ENCODE data around the gene DLG3. TPM values are rescaled to one million over a fixed set of nuclear protein-coding genes. Genes with fewer than 3 reads are reported as not detected.
A peak's percentile ranks its signal among the peaks of the same experiment; 100 is the strongest.

Gene DLG3
- total and polyA plus RNA-seq, 4 donors, result 27.3 to 50.1 (median 44.2) TPM

DNA sequence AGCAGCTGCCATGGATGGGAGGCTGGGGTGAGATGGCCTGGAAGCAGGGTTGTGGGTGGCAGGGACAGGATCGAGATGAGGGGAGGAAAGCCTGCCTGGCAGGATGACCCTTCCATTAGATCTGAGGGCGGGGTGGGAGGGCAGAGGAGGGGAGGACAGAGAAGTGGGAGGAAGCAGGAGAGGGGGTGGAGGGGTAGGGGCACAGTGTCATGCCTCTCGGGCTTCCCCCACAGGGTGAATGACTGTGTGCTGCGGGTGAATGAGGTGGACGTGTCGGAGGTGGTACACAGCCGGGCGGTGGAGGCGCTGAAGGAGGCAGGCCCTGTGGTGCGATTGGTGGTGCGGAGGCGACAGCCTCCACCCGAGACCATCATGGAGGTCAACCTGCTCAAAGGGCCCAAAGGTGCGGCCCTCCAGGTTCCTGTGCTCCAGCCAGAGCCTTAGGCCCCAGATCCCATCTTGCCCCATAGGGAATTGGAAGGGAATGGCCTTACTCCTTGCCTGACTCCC lies 4.9 kb downstream of the DLG3 start:
- Histone ChIP-seq H3K9me3 (ENCODE audit: control insufficient read depth, insufficient read depth, low read length) (no peaks in the 10 kb centered on the region), H3K4me1 (ENCODE audit: control insufficient read depth, insufficient read depth, low read length) (peaks cover 24% of the 10 kb centered on the region), H3K27ac (ENCODE audit: low read depth, low read length) (no peak overlapping the region), H3K36me3 (ENCODE audit: control insufficient read depth, insufficient read depth, low read length) (peaks cover 20% of the 10 kb centered on the region), H3K27me3 (ENCODE audit: control insufficient read depth, insufficient read depth, low read length) (peaks cover 3% of the 10 kb centered on the region), H3K4me3 (ENCODE audit: low read depth, low read length) (no peak overlapping the region)
- DNase-seq (ENCODE audit: low read depth in 4 of 6, low spot score in 6 of 6), result no peak
- 86% methylated on average over 14 of the region's 14 CpGs for WGBS (ENCODE audit: insufficient coverage)

GRCh38 chrX:70452143-70452733 lies 7.6 kb downstream of the DLG3 start:
- H3K27me3 ChIP-seq (ENCODE audit: control insufficient read depth, insufficient read depth, low read length), result no peaks in the 10 kb centered on the region
- H3K36me3 ChIP-seq (ENCODE audit: control insufficient read depth, insufficient read depth, low read length), result peaks cover 33% of the 10 kb centered on the region
- H3K9me3 ChIP-seq (ENCODE audit: control insufficient read depth, insufficient read depth, low read length), result no peaks in the 10 kb centered on the region
- DNase-seq (ENCODE audit: low read depth in 4 of 6, low spot score in 6 of 6), result peak in 2 of 6 donors; percentile 28 to 76
- WGBS (ENCODE audit: insufficient coverage), result 27% methylated on average over 39 of the region's 39 CpGs
- peak overlapping the region; percentile 47 for H3K4me3 ChIP-seq (ENCODE audit: low read depth, low read length)
- H3K27ac ChIP-seq (ENCODE audit: low read depth, low read length), result no peak overlapping the region
- peaks cover 24% of the 10 kb centered on the region for H3K4me1 ChIP-seq (ENCODE audit: control insufficient read depth, insufficient read depth, low read length)

DNA sequence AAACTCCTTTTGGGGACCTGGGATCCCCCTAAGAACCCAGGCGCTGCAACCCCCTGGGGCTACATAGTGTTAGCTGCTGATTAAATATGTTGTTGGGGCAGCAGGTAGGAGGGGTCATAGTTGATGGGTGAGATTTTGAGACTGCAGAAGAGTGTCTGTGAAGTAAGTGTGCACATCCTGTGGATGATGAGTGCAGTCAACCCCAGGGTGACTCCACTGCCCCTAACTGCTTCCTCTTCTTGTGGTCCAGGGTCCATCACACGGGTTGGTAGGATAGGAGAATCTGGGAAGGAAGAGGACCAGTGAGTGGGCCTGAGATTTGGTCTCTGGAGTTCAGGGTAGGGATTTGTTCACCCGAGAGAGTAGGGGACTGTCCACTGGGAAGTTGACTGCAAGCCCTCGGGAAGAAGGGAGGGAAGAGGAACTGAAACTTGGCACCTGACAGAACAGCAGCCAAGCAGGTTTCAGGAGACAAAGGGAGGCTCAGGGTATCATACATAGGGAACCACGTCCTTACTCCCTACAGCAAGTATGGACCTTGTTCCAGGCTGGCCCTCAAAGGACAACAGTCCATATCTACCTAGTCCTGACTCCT lies 8.5 kb downstream of the DLG3 start:
- H3K36me3 ChIP-seq (ENCODE audit: control insufficient read depth, insufficient read depth, low read length), result peaks cover 33% of the 10 kb centered on the region
- H3K4me1 ChIP-seq (ENCODE audit: control insufficient read depth, insufficient read depth, low read length), result peaks cover 18% of the 10 kb centered on the region

DNA sequence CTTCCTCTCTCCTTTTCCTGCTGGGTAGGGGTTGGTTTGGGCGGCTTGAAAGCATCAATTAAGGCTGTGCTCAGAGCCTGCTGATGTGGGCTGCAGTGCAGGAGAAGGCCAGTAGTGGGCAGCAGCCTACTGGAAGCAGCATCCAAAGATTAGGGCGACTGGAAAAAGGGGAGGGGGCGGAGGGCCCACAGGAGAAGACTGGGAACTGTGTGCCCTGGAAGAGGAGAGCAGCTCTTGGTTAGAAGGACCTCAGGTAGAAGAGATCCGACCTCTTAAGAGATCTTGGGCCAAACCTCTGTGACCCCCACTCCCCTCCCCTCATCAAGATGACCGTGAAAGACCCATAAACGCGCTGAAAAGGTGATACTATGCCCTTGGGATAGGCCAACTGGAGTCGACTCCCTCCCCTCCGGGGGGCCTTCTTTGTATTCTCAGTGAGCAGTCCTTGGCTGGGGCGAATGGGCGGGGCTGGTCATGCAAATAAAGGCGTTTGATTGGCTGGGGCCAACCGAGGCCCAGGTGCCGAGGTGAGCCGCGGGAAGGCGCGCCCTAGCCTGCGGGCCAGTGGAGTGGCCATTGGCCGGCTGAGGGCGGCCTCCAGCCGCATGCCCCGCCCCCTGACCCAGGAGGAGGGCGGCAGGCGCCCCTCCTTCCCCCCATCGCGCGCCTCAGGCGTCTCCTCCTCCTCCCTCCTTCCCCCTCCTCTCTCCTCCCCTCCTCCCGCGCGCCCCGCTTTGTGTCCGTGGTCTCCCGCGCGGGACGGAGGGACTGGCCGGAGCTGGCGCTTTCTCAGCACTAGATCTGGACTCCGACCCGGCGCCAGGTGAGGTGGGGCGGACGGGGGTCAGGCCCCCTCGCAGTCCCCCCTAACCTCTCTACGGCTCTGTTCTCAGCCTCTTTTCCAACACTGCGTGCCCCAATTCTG lies 10.1 kb downstream of the DLG3 start:
- Histone ChIP-seq H3K4me1 (ENCODE audit: control insufficient read depth, insufficient read depth, low read length) (peaks cover 18% of the 10 kb centered on the region), H3K36me3 (ENCODE audit: control insufficient read depth, insufficient read depth, low read length) (peaks cover 27% of the 10 kb centered on the region), H3K27ac (ENCODE audit: low read depth, low read length) (peak overlapping the region; percentile 57), H3K4me3 (ENCODE audit: low read depth, low read length) (peak overlapping the region; percentile 50), H3K9me3 (ENCODE audit: control insufficient read depth, insufficient read depth, low read length) (no peaks in the 10 kb centered on the region), H3K27me3 (ENCODE audit: control insufficient read depth, insufficient read depth, low read length) (no peaks in the 10 kb centered on the region)
- peak in 3 of 6 donors; percentile 43 to 90 (median 88) for DNase-seq (ENCODE audit: low read depth in 4 of 6, low spot score in 6 of 6)
- WGBS (ENCODE audit: insufficient coverage), result 19% methylated on average over 48 of the region's 48 CpGs

More for the DNA sequence above, 8.5 kb downstream of the DLG3 start:
- WGBS (ENCODE audit: insufficient coverage), result 51% methylated on average over 5 of the region's 5 CpGs
- DNase-seq (ENCODE audit: low read depth in 4 of 6, low spot score in 6 of 6), result no peak
- no peak overlapping the region for H3K27ac ChIP-seq (ENCODE audit: low read depth, low read length)
- H3K9me3 ChIP-seq (ENCODE audit: control insufficient read depth, insufficient read depth, low read length), result no peaks in the 10 kb centered on the region
- no peaks in the 10 kb centered on the region for H3K27me3 ChIP-seq (ENCODE audit: control insufficient read depth, insufficient read depth, low read length)
- H3K4me3 ChIP-seq (ENCODE audit: low read depth, low read length), result no peak overlapping the region

- WGBS (ENCODE audit: insufficient coverage), result 22% methylated on average over 18 of the region's 32 CpGs
- H3K27me3 ChIP-seq (ENCODE audit: control insufficient read depth, insufficient read depth, low read length), result no peaks in the 10 kb centered on the region
- H3K4me1 ChIP-seq (ENCODE audit: control insufficient read depth, insufficient read depth, low read length), result peaks cover 18% of the 10 kb centered on the region
- peak overlapping the region; percentile 57 for H3K27ac ChIP-seq (ENCODE audit: low read depth, low read length)
- no peak for DNase-seq (ENCODE audit: low read depth in 4 of 6, low spot score in 6 of 6)
- no peaks in the 10 kb centered on the region for H3K9me3 ChIP-seq (ENCODE audit: control insufficient read depth, insufficient read depth, low read length)
- H3K36me3 ChIP-seq (ENCODE audit: control insufficient read depth, insufficient read depth, low read length), result peaks cover 23% of the 10 kb centered on the region
- peak overlapping the region; percentile 50 for H3K4me3 ChIP-seq (ENCODE audit: low read depth, low read length)
These were observed 10.9 kb downstream of the DLG3 start for GRCh38 chrX:70455366-70456202.

DNA sequence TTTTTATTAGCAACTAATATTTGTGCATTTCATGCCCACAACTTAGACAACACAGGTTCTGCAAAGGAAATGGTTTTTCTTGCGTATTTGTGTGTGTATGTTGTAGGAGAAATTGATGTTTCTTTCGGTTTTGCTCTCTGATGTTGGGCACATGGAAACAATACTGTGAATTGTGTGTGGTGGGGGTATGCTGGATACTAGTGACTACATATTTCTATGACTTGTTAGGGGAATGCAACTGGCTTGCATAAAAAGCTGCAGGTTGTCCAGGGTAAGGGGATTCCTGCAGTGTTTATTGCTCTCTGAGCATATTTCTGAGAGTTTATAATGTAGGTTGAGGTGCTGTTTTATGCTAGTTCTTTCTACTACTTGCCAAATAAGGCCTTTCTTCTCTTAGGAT lies 11.6 kb downstream of the DLG3 start:
- peaks cover 18% of the 10 kb centered on the region for H3K4me1 ChIP-seq (ENCODE audit: control insufficient read depth, insufficient read depth, low read length)
- H3K27ac ChIP-seq (ENCODE audit: low read depth, low read length), result no peak overlapping the region
- peaks cover 23% of the 10 kb centered on the region for H3K36me3 ChIP-seq (ENCODE audit: control insufficient read depth, insufficient read depth, low read length)
- no peak for DNase-seq (ENCODE audit: low read depth in 4 of 6, low spot score in 6 of 6)
- no peak overlapping the region for H3K4me3 ChIP-seq (ENCODE audit: low read depth, low read length)
- no peaks in the 10 kb centered on the region for H3K27me3 ChIP-seq (ENCODE audit: control insufficient read depth, insufficient read depth, low read length)
- no peaks in the 10 kb centered on the region for H3K9me3 ChIP-seq (ENCODE audit: control insufficient read depth, insufficient read depth, low read length)
- 60% methylated on average over 1 of the region's 2 CpGs for WGBS (ENCODE audit: insufficient coverage)

DNA sequence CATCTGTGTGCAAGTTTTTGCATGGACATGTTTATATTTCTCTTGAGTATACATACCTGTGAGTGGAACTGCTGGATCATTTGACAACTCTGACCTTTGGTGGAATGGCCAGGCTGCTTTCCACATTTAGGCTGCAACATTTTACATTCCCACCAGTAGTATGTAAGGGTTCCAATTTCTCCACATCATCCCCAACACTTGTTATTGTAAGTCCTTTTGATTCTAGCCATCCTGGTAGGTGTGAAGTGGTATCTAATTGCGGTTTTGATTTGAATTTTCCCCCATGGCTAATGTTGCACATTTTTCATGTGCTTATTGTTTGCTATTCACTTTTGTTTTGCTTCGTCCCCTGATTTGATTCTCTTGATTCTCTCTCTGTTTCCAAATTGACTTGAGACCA lies 16.4 kb downstream of the DLG3 start:
- no peak overlapping the region for H3K27ac ChIP-seq (ENCODE audit: low read depth, low read length)
- no peaks in the 10 kb centered on the region for H3K4me1 ChIP-seq (ENCODE audit: control insufficient read depth, insufficient read depth, low read length)
- H3K4me3 ChIP-seq (ENCODE audit: low read depth, low read length), result no peak overlapping the region
- H3K9me3 ChIP-seq (ENCODE audit: control insufficient read depth, insufficient read depth, low read length), result no peaks in the 10 kb centered on the region
- 80% methylated on average over 1 of the region's 2 CpGs for WGBS (ENCODE audit: insufficient coverage)
- no peaks in the 10 kb centered on the region for H3K36me3 ChIP-seq (ENCODE audit: control insufficient read depth, insufficient read depth, low read length)
- no peaks in the 10 kb centered on the region for H3K27me3 ChIP-seq (ENCODE audit: control insufficient read depth, insufficient read depth, low read length)
- no peak for DNase-seq (ENCODE audit: low read depth in 4 of 6, low spot score in 6 of 6)

- Histone ChIP-seq H3K27me3 (ENCODE audit: control insufficient read depth, insufficient read depth, low read length) (no peaks in the 10 kb centered on the region), H3K4me1 (ENCODE audit: control insufficient read depth, insufficient read depth, low read length) (no peaks in the 10 kb centered on the region), H3K9me3 (ENCODE audit: control insufficient read depth, insufficient read depth, low read length) (no peaks in the 10 kb centered on the region), H3K4me3 (ENCODE audit: low read depth, low read length) (no peak overlapping the region), H3K27ac (ENCODE audit: low read depth, low read length) (no peak overlapping the region), H3K36me3 (ENCODE audit: control insufficient read depth, insufficient read depth, low read length) (no peaks in the 10 kb centered on the region)
- no peak for DNase-seq (ENCODE audit: low read depth in 4 of 6, low spot score in 6 of 6)
These were observed 19.4 kb downstream of the DLG3 start for GRCh38 chrX:70464051-70464450.

GRCh38 chrX:70466968-70467367 lies 22.3 kb downstream of the DLG3 start:
- Histone ChIP-seq H3K36me3 (ENCODE audit: control insufficient read depth, insufficient read depth, low read length) (no peaks in the 10 kb centered on the region), H3K27ac (ENCODE audit: low read depth, low read length) (no peak overlapping the region), H3K27me3 (ENCODE audit: control insufficient read depth, insufficient read depth, low read length) (no peaks in the 10 kb centered on the region), H3K4me1 (ENCODE audit: control insufficient read depth, insufficient read depth, low read length) (no peaks in the 10 kb centered on the region), H3K9me3 (ENCODE audit: control insufficient read depth, insufficient read depth, low read length) (no peaks in the 10 kb centered on the region), H3K4me3 (ENCODE audit: low read depth, low read length) (no peak overlapping the region)
- peak in 1 of 6 donors; percentile 20 for DNase-seq (ENCODE audit: low read depth in 4 of 6, low spot score in 6 of 6)

All from spinal cord (tissue), 10 donors.